ENCODE results near the gene HOXB6. TPM values are rescaled to one million over a fixed set of nuclear protein-coding genes. Genes with fewer than 3 reads are reported as not detected.
A peak's percentile ranks its signal among the peaks of the same experiment; 100 is the strongest.

The HOXB6 gene
- total RNA-seq, 2 donors from 2014 or later, result not detected

- Histone ChIP-seq H3K9ac (ENCODE audit: extremely low read depth, low read length, poor library complexity, severe bottlenecking) (no peak overlapping the region), H3K4me3 (ENCODE audit: low read length) (no peak overlapping the region), H3K27me3 (ENCODE audit: control insufficient read depth, insufficient read depth, low read length, poor library complexity, severe bottlenecking) (peaks cover 99% of the 10 kb centered on the region), H3K27ac (ENCODE audit: low read depth, low read length) (no peak overlapping the region), H3K9me3 (ENCODE audit: control insufficient read depth, low read length) (peaks cover 13% of the 10 kb centered on the region), H3K4me1 (ENCODE audit: control insufficient read depth, insufficient read depth, low read length) (peaks cover 13% of the 10 kb centered on the region), H3K36me3 (ENCODE audit: control insufficient read depth, insufficient read depth, low read length) (no peaks in the 10 kb centered on the region)
- DNase-seq, result no peak
- H3K27me3 Mint-ChIP-seq (ENCODE audit: insufficient read depth), result peaks cover 12% of the 10 kb centered on the region
- 0 to 14% methylated on average over 2 of the region's 2 CpGs for WGBS, 2 experiments (ENCODE audit: insufficient coverage in 1 of 2, insufficient read length in 1 of 2)
- no peaks in the 10 kb centered on the region for H3K36me3 Mint-ChIP-seq (ENCODE audit: low read depth)
- H3K4me3 Mint-ChIP-seq, result no peak overlapping the region
- H3K27ac Mint-ChIP-seq, result no peak overlapping the region
- H3K9me3 Mint-ChIP-seq, result no peaks in the 10 kb centered on the region
- TF ChIP-seq CTCF (conservative IDR thresholded peaks at IDR 0.05), result no peak
- peaks cover 16% of the 10 kb centered on the region for H3K4me1 Mint-ChIP-seq
Measured at GRCh38 chr17:48567646-48568354, 37.0 kb downstream of the HOXB6 start.

GRCh38 chr17:48567209-48567608 is 37.6 kb downstream of the HOXB6 start:
- no peaks in the 10 kb centered on the region for H3K9me3 Mint-ChIP-seq

GRCh38 chr17:48566717-48567116 is 38.1 kb downstream of the HOXB6 start:
- Mint-ChIP-seq H3K4me1 (peaks cover 16% of the 10 kb centered on the region), H3K36me3 (ENCODE audit: low read depth) (no peaks in the 10 kb centered on the region), H3K27ac (no peak overlapping the region), H3K9me3 (no peaks in the 10 kb centered on the region), H3K4me3 (no peak overlapping the region), H3K27me3 (ENCODE audit: insufficient read depth) (peaks cover 23% of the 10 kb centered on the region)
- Histone ChIP-seq H3K27ac (ENCODE audit: low read depth, low read length) (no peak overlapping the region), H3K9ac (ENCODE audit: extremely low read depth, low read length, poor library complexity, severe bottlenecking) (no peak overlapping the region), H3K36me3 (ENCODE audit: control insufficient read depth, insufficient read depth, low read length) (no peaks in the 10 kb centered on the region), H3K27me3 (ENCODE audit: control insufficient read depth, insufficient read depth, low read length, poor library complexity, severe bottlenecking) (peaks cover 99% of the 10 kb centered on the region), H3K4me1 (ENCODE audit: control insufficient read depth, insufficient read depth, low read length) (peaks cover 13% of the 10 kb centered on the region), H3K9me3 (ENCODE audit: control insufficient read depth, low read length) (peaks cover 13% of the 10 kb centered on the region), H3K4me3 (ENCODE audit: low read length) (no peak overlapping the region)
- WGBS, 2 experiments (ENCODE audit: insufficient coverage in 1 of 2, insufficient read length in 1 of 2), result 0% methylated on average over 1 of the region's 2 CpGs; no CpG with 5 or more reads in 1 of the 2 experiments
- TF ChIP-seq CTCF (conservative IDR thresholded peaks at IDR 0.05), result no peak
- DNase-seq, result no peak

More at GRCh38 chr17:48567209-48567608, 37.6 kb downstream of the HOXB6 start:
- peaks cover 13% of the 10 kb centered on the region for H3K9me3 ChIP-seq (ENCODE audit: control insufficient read depth, low read length)
- DNase-seq, result peak; percentile 70
- no peak for TF ChIP-seq CTCF (conservative IDR thresholded peaks at IDR 0.05)
- Mint-ChIP-seq H3K4me3 (no peak overlapping the region), H3K27me3 (ENCODE audit: insufficient read depth) (peaks cover 18% of the 10 kb centered on the region), H3K36me3 (ENCODE audit: low read depth) (no peaks in the 10 kb centered on the region), H3K27ac (no peak overlapping the region), H3K4me1 (peaks cover 16% of the 10 kb centered on the region)
- no peak overlapping the region for H3K9ac ChIP-seq (ENCODE audit: extremely low read depth, low read length, poor library complexity, severe bottlenecking)
- H3K4me1 ChIP-seq (ENCODE audit: control insufficient read depth, insufficient read depth, low read length), result peaks cover 13% of the 10 kb centered on the region
- H3K4me3 ChIP-seq (ENCODE audit: low read length), result no peak overlapping the region
- 18 to 34% methylated on average over 6 of the region's 6 CpGs for WGBS, 2 experiments (ENCODE audit: insufficient coverage in 1 of 2, insufficient read length in 1 of 2)
- H3K36me3 ChIP-seq (ENCODE audit: control insufficient read depth, insufficient read depth, low read length), result no peaks in the 10 kb centered on the region
- H3K27ac ChIP-seq (ENCODE audit: low read depth, low read length), result no peak overlapping the region
- H3K27me3 ChIP-seq (ENCODE audit: control insufficient read depth, insufficient read depth, low read length, poor library complexity, severe bottlenecking), result peaks cover 99% of the 10 kb centered on the region

Measured in endodermal cell (in vitro differentiated cells).